GM03348 (cell line): ENCODE measurements around the gene CCDC39.
"Not testable (repeated sequence)": the region's sequence is repeated elsewhere in the genome, so short reads cannot be mapped to it uniquely, and the experiment has no call there.

Experiments
- DNase-seq: peaks from one replicate; pipeline ENCODE4 v3.0.0; 2012; ENCODE audit warnings: low spot score

The CCDC39 gene

DNA sequence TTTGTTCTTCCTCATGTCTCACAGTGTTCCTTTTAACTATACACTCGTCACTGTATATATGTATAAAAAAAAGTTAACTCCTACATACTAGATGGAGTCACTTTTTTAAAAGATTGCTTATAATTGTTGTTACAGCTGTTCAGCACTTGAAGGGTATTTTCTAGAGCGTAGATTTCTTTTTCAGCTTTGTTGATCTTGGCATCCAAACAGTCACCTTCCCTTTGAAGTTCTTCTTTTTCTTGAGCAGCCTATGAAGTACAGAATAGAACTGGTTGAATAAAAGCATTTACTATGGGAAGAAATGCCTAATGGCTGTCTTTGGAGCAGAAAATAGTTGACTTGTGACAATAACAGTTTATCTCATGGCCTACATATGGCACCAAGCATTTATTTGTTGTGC lies 59.6 kb downstream of the CCDC39 start:
- no peak for DNase-seq

DNA sequence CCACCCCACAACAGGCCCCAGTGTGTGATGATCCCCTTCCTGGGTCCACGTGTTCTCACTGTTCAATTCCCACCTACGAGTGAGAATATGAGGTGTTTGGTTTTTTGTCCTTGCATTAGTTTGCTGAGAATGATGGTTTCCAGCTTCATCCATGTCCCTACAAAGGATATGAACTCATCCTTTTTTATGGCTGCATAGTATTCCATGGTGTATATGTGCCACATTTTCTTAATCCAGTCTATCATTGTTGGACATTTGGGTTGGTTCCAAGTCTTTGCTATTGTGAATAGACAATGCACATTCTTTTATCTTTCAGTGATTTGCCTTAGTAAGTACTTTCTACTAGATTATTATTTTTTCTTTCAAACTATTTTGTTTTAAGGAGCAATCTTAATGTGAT lies 60.7 kb downstream of the CCDC39 start:
- DNase-seq, result not testable (repeated sequence)

DNA sequence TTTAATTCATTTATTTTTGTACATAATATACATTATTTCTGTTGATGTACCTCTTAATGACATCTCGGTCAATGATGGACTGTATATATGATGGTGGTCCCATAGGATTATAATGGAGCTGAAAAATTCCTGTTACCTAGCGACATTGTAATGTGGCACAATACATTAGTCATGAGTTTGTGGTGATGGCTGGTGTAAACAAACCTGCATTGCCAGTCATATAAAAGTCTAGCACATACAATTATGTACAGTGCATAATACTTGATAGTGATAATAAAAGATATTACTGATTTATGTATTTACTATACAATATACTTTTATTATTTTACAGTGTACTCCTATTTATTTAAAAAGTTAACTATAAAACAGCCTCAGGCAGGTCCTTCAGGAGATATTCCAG lies 62.2 kb downstream of the CCDC39 start:
- DNase-seq, result no peak

DNA sequence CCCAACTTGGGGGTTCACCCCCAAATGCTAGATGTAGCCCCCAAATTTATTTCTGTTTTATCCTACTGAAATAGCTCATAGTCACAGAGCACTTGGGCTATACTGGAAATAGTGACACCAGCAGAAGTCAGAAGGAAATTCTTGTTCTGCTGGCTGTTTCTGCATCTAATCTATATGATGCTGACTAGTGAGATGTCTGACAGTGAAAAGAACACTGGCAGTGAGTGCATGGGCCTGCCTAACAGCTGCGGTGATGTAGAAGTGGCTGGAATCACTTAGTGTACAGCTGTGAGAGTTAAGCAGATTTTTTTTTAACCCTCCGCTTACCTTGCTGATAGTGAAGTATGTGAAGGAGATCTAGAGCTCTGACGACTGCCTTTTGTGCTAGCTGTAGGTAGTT lies 63.3 kb downstream of the CCDC39 start:
- DNase-seq, result no peak

DNA sequence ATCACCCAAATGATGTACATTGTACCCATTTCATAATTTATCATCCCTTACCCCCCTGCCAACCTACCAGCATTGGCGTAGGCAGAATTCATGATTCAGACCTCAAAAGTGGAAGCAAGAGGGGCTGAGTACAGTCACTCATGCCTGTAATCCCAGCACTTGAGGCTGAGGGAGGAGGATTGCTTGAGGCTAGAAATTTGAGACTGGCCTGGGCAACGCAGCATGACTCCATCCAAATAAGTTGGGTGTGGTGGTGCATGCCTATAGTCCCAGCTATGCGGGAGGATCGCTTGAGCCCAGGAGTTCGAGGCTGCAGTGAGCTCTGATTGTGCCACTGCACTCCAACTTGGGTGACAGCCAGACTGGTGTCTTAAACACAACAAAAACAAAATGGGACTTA lies 66.9 kb downstream of the CCDC39 start:
- DNase-seq, result no peak

DNA sequence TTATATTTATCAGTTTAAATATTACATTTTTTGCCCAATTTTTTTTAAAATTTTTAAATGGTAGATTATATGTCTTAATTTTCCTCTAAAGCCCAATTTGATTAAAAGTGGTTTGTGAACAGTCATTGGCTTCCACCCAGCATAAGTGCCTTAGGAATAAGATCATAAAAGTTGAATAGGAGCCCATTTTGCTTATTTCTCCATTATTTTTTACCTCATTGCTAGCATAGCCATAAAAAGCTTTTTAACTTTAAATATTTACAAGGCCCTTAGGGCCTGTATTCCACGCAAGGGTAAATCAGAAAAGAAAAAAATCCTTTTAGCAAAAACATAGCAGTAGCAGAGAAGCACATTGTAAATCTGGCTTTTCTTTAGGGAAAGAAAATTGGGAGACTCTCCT lies 68.3 kb downstream of the CCDC39 start:
- DNase-seq, result no peak

DNA sequence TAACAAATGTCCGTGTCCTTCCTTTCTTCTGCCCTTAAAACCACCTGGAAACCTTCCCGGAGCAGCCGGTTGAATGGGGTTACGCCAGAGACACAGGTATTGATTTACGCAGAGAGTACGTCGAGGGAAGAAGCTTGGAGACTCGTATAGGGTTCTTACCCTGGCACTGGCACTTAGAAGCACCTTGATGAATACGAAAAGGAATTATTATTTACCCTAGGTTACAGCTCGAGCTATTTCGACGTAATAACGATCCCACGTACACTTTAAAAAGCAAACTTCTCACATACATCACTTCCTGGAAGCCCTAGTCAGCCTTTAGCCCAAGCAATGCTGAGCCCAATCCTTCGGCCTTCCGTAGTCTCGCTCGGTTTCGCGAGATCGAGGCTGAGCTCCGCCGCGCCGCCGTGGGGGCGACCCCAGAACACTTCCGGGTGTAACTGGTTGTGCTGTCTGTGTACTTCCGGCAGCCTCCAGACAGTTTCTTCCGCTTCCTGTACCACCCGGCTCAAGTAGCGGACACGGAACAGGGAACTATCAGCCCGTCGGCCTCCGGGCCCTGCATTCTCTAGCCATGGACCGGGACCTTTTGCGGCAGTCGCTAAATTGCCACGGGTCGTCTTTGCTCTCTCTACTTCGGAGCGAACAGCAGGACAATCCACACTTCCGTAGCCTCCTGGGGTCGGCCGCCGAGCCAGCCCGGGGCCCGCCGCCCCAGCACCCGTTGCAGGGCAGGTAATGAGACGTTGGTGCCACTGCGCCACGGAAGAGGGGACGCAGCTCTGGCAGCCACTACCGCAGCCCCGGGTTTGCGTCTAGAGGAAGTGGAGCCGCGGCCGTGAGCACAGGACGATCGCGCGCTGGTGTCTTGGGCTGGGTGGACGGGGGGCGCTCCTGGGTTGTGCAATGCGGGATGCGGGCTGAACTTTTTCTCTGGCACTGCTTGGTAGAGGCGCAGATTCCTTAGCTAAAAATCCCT lies 77.3 kb downstream of the CCDC39 start, which contains the start of gene TTC14:
TTC14 (plus strand) TSS at position 476 of the 979 bp plus-strand sequence; CDS start at position 575, 99 bp downstream.
- peak; percentile 97 for DNase-seq

DNA sequence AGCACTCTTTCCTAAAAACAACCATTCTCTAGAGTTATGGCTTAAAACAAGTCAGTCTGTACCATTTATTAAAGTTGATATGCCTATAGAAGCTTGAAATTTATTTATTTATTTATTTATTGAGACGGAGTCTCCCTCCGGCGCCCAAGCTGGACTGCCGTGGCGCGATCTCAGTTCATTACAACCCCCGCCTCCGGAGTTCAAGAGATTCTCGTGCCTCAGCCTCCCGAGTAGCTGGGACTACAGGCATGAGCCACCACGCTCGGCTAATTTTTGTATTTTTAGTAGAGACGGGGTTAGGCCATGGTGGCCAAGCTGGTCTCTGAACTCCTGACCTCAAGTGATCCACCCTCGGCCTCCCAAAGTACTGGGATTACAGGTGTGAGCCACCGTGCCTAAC lies 78.8 kb downstream of the CCDC39 start:
- DNase-seq, result no peak

DNA sequence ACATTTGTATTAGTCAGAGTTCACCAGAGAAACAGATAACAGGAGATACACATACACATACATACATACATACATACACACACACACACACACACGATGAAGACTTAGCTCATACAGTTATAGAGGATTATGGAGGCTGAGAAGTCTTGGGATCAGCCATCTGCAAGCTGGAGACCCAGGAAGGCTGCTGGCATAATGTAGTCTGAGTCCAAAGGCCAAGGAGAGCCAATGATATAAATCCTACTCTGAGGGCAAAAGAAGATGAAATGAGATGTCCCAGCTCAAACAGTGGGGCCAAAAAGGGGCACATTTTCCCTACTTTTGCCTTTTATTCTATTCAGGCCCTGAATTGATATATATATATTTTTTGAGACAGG lies 83.7 kb downstream of the CCDC39 start:
- DNase-seq, result no peak

DNA sequence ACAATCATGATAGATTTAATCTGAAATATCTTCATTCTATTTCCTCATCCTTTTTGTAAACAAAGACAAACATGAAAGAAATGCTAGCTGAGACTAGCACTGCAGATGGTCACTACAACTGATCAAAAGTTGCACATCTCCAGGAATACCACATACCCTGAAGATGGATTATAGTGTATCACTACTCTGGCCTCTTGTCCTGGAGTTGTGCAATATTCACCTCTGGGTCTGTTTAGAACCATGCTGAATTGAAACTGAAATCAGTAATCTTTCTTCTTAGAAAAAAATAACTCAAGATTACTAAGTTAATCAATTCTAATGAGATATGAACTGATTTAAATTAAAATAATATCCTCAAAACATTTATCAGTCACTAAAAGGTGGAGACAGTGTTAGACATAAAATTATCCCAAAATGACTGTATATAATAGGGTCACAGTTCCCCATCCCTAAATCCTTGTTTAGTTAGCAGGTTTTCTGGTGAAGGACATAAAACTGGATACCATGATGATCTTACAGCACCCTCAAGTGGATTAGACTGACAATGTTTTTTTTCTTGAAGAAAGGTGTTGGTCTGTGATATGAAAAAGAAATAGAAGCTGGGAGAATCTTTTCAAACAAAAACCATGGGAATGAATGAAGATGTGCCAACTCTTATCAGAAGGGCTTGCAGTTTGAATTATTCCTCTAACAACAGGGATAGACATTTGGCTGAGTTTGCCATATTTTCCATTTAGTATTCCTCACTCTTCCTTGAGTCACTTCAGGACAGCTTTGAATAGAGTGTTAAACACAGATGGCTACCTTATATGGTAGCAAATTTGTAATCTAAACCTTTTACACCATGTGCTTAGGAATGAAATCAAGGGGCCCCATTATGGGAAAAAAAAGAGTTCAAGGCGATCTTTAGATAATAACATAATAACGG lies 84.4 kb downstream of the CCDC39 start:
- peak; percentile 64 for DNase-seq

DNA sequence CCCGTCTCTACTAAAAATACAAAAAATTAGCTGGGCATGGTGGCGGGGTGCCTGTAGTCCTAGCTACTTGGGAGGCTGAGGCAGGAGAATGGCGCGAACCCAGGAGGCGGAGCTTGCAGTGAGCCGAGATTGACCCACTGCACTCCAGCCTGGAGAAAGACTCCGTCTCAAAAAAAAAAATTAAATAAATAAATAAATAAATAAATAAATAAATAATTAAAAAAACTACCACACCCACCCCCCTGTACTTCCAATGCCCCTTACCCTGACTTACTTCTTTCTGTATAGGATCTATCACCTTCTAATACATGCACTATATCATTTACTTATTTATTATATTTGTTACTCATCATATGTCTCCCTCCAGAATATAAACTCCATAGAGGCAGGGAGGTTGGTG lies 85.7 kb downstream of the CCDC39 start:
- DNase-seq, result not testable (repeated sequence)

DNA sequence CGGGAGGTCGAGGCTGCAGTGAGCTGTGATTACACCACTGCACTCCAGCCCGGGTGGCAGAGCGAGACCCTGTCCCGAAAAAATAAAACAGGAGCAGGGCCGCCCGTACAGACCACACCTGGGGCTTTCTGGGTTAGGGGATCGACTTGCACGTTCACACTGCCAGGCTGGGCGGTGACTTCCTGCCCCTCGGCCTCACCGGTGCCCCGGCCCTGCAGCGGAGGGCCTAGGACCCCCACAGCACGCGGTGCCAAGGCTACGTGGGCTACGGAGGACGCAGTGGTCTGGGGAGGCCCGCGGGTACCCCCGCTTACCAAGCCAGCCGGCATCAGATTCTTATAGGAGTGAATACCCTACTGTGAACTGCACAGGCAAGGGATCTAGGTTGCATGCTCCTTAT lies 88.9 kb downstream of the CCDC39 start:
- no peak for DNase-seq

DNA sequence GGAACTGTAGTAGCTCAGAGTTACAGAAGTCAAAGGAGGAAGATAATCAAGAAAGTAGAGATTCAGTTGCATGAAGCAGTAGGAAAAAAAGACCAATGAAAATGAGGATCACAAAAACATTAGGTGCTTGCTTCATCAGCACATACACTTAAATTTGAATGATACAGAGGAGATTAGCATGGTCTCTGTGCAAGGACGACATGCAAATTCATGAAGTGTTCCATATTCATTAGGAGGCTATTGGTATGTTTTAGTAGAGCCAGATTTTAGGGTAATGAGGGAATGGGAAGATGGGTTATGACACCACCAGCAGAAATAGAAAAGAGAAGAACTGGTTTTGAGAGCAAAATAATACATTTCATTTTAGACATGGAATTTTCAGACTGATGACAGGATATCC lies 98.4 kb downstream of the CCDC39 start:
- no peak for DNase-seq

DNA sequence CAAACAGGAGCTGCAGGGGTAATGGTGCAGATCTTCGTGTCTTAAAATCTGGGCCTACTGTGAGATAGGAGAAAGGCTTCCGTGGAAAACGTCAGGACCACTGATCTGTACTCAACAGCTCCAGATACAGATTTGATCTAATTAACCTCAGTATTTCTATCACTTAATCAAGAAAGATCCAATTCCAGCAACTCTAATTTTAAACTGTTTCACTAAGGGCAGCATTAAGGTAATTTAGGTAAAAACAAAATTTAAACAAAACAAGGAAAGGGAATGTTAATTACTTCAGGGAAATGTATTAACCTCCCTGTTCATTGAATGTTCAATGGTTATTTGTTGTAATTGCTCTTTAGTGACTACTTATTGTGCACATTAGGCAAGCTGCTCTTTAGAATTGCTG lies 103.7 kb downstream of the CCDC39 start:
- no peak for DNase-seq

DNA sequence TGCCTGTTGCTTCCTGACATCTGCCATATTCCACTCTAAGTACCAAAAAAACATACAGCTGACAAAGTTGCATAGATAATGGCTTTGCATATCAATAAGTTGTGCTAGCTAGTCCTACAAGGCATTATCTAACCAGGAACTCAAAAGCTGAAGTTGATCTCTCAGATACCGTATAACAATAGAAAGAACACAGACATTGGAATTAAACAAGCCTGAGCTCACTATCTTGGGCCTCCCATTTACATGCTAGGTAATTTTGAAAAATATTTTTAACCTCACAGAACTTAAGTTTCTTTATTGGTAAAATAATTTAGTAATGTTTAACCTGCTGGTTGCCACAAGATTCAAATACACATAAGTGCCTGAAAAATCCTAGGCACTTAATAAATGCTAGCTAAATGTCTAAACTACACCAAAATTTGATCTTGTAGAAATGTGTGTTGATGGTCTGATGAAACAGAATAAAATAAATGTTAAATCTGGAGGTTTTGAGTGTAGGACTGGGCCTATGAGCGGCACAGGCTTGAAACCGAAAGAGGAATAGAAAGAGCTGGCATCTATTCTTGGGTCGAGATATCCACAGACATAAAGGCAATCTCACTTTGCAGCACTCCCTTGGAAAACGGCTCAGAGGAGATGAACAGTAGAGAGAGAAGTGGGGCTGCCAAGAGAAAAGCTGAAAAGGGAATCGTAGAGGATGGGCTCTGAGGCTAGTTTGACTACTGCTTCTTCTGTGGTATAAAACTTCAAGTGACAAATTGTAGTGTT lies 107.3 kb downstream of the CCDC39 start:
- DNase-seq, result no peak

DNA sequence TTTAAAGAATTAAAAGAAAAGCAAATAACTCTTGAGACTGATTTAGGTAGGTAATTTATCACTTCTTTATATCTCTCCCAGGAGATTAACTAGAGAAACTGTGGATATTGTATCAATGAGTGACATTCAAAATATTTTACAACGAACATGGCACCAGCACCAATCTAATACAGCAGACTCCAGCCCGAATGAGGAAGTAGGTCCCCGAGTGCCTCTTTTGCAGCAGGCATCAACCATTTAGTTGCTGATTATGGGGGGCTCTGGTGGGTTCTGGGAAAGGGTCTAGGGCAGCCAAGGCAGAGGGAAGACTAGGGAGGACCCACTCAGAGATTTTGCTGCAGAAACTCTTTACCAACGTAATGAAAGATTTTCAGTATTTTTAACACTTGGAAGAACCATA lies 109.1 kb downstream of the CCDC39 start:
- no peak for DNase-seq

DNA sequence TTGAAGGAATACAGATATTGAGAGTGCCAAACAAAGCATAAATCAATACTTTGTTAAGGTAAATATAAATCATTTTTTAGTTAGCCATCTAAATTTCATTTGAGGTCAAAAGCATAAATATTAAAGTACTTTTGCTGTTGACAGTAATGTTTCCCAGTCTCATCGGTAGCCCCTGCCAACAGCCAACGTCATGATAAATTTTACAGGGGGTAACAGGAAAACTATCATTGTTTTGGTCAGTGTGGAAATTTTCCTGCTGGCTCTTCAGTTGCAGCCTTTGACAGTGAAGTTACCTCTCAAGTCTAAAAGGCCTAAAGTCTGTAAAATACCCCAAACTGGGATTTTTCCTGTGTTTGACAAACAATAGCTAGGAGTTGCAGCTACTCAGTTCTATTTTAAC lies 114.6 kb downstream of the CCDC39 start:
- no peak for DNase-seq
